GM21529 (cell line): ENCODE data around the gene CEP68.

Experiments
- ATAC-seq: cut with Tn5 transposase; IDR thresholded peaks from one replicate; pipeline ENCODE4 v1.9.1; 2021; ENCODE audit not compliant: unreplicated experiment

CEP68 gene

GRCh38 chr2:65057391-65058052, 1.3 kb downstream of the CEP68 start:
- peak; percentile 23 for ATAC-seq

- no peak for ATAC-seq
Measured at GRCh38 chr2:65059071-65059470, 2.9 kb downstream of the CEP68 start.

GRCh38 chr2:65061146-65061909, 5.1 kb downstream of the CEP68 start:
- no peak for ATAC-seq

GRCh38 chr2:65061910-65062339, 5.7 kb downstream of the CEP68 start:
- ATAC-seq = no peak

- ATAC-seq = no peak
Measured at GRCh38 chr2:65062843-65063825, 6.9 kb downstream of the CEP68 start.

- peak; percentile 89 for ATAC-seq
Measured at GRCh38 chr2:65064728-65065552, 8.7 kb downstream of the CEP68 start.

GRCh38 chr2:65067806-65068553, 11.8 kb downstream of the CEP68 start:
- no peak for ATAC-seq

GRCh38 chr2:65069439-65069824, 13.2 kb downstream of the CEP68 start:
- no peak for ATAC-seq

GRCh38 chr2:65070172-65070830, 14.1 kb downstream of the CEP68 start:
- ATAC-seq = no peak

- ATAC-seq = no peak
Measured at GRCh38 chr2:65070856-65071255, 14.6 kb downstream of the CEP68 start.

GRCh38 chr2:65071499-65072180, 15.4 kb downstream of the CEP68 start:
- ATAC-seq = no peak

- no peak for ATAC-seq
Measured at GRCh38 chr2:65072181-65072970, 16.2 kb downstream of the CEP68 start.

- ATAC-seq = no peak
Measured at GRCh38 chr2:65073879-65074565, 17.8 kb downstream of the CEP68 start.

GRCh38 chr2:65075176-65075575, 19.0 kb downstream of the CEP68 start:
- ATAC-seq = no peak

GRCh38 chr2:65075605-65076344, 19.6 kb downstream of the CEP68 start:
- ATAC-seq = no peak

GRCh38 chr2:65076345-65076710, 20.1 kb downstream of the CEP68 start:
- no peak for ATAC-seq

GRCh38 chr2:65077898-65078297, 21.7 kb downstream of the CEP68 start:
- ATAC-seq = no peak
